Cardiac muscle cell (in vitro differentiated cells and primary cell): ENCODE results near the gene CXCR5. TPM values are rescaled to one million over a fixed set of nuclear protein-coding genes. Genes with fewer than 3 reads are reported as not detected.
A peak's percentile ranks its signal among the peaks of the same experiment; 100 is the strongest.

Source experiments
- DNase-seq, 2 donors: peaks; one replicate each; pipeline versions ENCODE4 v3.0.0 to v3.0.0-alpha.2; 2010 to 2017; ENCODE audit warnings: low read depth in 1 of 2, low spot score in 1 of 2
- H3K27ac ChIP-seq: fragments of 200-600 bp; sonication (generic); 2 replicates; pipeline ENCODE4 v1.5.1; 2016
- H3K27me3 ChIP-seq: fragments of 200-600 bp; sonication (generic); 2 replicates; pipeline ENCODE4 v1.6.0; 2016; ENCODE audit warnings: control low read depth
- H3K36me3 ChIP-seq: fragments of 200-600 bp; sonication (generic); 2 replicates; pipeline ENCODE4 v1.5.1; 2016; ENCODE audit warnings: control low read depth
- H3K4me1 ChIP-seq: fragments of 200-600 bp; sonication (generic); 2 replicates; pipeline ENCODE4 v1.8.1; 2017; ENCODE audit warnings: low read depth, mild to moderate bottlenecking, mixed run types
- H3K4me3 ChIP-seq: fragments of 200-600 bp; sonication (generic); 2 replicates; pipeline ENCODE4 v1.5.1; 2016; ENCODE audit warnings: mild to moderate bottlenecking
- H3K9me3 ChIP-seq: fragments of 200-600 bp; sonication (generic); 2 replicates; pipeline ENCODE4 v1.5.1; 2017; ENCODE audit warnings: low read depth, mild to moderate bottlenecking, control low read depth
- CTCF ChIP-seq: IDR thresholded peaks from 2 replicates; pipeline ENCODE4 v1.5.1; 2012; ENCODE audit warnings: low read depth, mild to moderate bottlenecking, low read length
- polyA plus RNA-seq: library from polyadenylated mRNA; unstranded; fragments of >200 nt; fragmentation: Nextera tagmentation; extraction: Ambion mirVana; gene quantifications from 2 replicates; pipeline ENCODE4 v1.2.1, GENCODE V29; 2016
- total RNA-seq: library from RNA; depleted of rRNA; stranded (reverse); fragments of >200 nt; gene quantifications from 2 replicates; pipeline ENCODE4 v1.2.3, GENCODE V29; 2016

The CXCR5 gene
- total and polyA plus RNA-seq, 2 experiments from 2014 or later = not detected

- Histone ChIP-seq H3K36me3 (no peaks in the 10 kb centered on the region), H3K9me3 (no peaks in the 10 kb centered on the region), H3K27ac (peak overlapping the region; percentile 98), H3K27me3 (no peaks in the 10 kb centered on the region), H3K4me3 (peak overlapping the region; percentile 18), H3K4me1 (peaks cover 75% of the 10 kb centered on the region)
- no peak for TF ChIP-seq CTCF
- DNase-seq = peak; percentile 88 to 95
These were observed 26.8 kb downstream of the CXCR5 start for GRCh38 chr11:118910309-118911112.

- peak overlapping the region; percentile 98 for H3K27ac ChIP-seq
- TF ChIP-seq CTCF = no peak
- no peaks in the 10 kb centered on the region for H3K9me3 ChIP-seq
- peaks cover 83% of the 10 kb centered on the region for H3K4me1 ChIP-seq
- no peak overlapping the region for H3K4me3 ChIP-seq
- H3K36me3 ChIP-seq = no peaks in the 10 kb centered on the region
- no peaks in the 10 kb centered on the region for H3K27me3 ChIP-seq
- peak in 1 of 2 donors; percentile 38 for DNase-seq
These were observed 27.6 kb downstream of the CXCR5 start for GRCh38 chr11:118911113-118911879.

GRCh38 chr11:118911880-118912741, 28.4 kb downstream of the CXCR5 start:
- Histone ChIP-seq H3K27ac (peak overlapping the region; percentile 98), H3K27me3 (no peaks in the 10 kb centered on the region), H3K4me1 (peaks cover 90% of the 10 kb centered on the region), H3K9me3 (no peaks in the 10 kb centered on the region), H3K36me3 (no peaks in the 10 kb centered on the region), H3K4me3 (no peak overlapping the region)
- DNase-seq = peak; percentile 60 to 89
- TF ChIP-seq CTCF = no peak

- no peak for TF ChIP-seq CTCF
- Histone ChIP-seq H3K4me3 (no peak overlapping the region), H3K36me3 (no peaks in the 10 kb centered on the region)
These were observed 29.2 kb downstream of the CXCR5 start for GRCh38 chr11:118912742-118913410.

More at GRCh38 chr11:118912742-118913410, 29.2 kb downstream of the CXCR5 start:
- peak overlapping the region; percentile 98 for H3K27ac ChIP-seq
- no peaks in the 10 kb centered on the region for H3K27me3 ChIP-seq
- H3K9me3 ChIP-seq = no peaks in the 10 kb centered on the region
- DNase-seq = no peak
- H3K4me1 ChIP-seq = peaks cover 90% of the 10 kb centered on the region
